Measurements from ENCODE around the gene EHD1.

The EHD1 gene

DNA sequence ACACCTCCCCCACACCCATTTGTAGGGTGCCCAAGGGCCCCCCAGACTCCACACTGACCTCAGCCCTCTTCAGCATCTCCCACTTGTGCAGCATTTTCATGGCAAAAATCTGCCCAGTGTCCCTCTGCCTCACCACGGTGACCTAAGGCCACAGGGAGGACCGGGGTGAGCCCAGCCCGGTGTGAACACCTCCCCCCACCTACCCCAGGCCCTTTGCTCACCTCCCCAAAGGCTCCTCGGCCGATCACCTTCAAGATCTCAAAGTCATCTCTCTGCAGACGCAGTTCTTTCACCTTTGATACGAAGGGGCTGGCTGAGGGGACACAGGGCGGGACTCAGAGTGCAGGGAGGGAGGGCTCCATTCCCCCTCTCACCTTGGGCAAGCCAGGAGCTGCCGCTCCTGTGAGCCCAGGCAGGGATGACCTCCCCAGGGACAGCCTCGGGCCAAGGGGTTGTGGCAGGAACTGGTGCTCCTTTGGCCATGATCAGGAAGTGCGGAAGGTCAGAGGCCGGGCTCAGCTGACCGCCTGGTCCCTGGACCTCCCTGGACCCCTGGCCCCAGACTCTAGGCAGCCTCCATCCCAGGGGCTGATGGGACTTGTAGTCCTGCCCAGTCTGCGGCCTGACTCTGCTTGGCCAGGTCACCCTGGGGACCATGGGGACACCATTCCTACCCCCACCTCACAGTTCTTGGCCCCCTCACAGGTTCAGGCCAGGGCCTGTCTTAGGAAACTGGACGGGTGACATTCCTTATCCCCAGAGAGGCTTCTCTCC is 36.6 kb downstream of the EHD1 start:
- DNase-seq: no peak

DNA sequence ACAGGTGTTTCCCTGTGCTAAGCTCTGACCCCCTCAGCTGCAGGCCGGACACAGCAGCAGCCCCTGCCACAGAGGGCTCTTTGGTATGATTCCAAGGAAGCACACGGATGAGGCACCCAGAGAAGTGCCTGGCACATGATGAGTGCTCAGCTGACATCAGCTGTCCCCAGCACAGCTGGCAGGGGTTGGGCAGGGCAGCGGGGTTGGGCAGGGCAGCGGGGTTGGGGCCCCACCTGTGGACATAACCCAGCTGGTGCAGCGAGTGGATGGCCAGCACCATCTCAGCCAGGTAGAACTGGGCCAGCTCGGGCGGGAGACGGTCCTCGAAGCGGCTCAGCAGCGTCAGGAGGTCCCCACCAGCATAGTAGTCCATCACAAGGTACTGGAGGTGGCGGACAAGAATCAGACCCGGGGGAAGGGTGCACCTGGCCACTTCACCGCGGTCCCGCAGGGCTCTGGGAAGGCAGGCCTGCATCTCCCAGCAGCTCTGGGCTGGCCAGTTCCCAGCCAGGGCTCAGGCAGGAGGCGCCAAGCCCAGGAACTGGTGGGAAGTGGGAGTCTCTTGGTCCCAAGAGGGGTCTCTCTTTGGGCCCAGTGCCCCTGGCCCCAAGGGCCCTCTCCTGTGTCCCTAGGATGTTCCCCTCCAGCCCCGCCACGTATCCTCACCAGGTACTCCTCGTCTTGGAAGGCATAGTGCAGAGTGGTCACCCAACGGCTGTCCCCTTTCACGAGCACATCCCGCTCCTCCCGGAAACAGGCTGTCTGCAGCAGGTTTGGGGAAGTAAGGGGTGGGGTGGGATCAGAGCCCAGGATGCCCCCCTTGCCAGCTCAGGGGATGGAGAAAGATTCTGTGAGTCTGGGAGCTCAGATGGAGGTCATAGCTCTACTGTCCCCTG is 38.3 kb downstream of the EHD1 start:
- no peak for DNase-seq

DNA sequence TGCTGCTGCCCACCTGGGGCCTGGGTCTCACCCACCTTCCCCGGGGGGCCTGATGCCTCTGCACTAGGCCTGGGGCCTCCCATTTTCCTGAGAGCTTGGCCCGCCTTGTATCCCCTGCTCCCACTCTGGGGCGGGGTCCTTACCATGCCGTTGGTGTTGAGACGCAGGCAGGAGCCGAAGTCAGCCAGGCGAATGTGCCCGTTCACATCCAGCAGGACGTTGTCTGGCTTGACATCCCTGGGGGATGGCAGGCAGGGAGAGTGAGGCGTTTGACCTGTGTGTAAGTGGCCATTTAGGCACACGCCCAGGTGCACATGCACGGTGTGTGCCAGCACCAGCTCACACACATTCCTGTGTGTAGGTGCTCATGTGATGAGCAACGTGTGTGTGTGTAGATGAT is 39.1 kb downstream of the EHD1 start:
- no peak for DNase-seq

DNA sequence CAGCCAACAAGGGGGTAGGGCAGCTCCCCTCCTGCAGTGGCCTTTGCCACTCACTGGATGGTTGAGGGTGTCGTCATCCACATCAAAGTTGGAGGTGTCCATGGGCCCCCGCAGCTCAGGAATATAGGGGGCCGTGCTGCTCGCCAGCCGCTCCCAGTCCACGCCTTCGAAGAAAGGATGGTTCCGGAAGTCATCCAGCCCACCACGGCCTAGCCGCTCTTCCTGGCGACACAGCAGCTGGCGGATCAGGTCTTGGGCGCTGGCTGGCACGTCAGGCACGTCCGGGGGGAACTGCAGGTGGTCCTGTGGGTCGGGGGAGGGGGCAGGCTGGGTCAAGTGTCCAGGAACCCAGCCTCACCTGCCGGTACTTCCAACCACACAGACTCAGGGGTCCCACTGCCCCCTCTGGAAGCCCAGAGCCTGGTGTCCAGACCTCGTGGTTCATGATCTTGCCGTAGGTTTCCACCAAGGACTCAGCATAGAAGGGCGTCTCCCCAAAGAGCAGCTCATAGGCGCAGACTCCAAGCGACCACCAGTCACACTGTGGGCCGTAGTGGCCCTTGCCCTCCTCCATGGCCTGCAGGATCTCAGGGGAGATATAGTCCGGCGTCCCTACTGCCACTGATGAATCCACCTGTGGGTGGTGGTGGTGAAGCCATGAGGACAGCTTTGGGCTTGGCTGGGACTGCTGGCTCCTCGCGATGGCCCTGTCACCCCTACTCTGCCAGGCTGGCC is 39.7 kb downstream of the EHD1 start:
- no peak for DNase-seq

DNA sequence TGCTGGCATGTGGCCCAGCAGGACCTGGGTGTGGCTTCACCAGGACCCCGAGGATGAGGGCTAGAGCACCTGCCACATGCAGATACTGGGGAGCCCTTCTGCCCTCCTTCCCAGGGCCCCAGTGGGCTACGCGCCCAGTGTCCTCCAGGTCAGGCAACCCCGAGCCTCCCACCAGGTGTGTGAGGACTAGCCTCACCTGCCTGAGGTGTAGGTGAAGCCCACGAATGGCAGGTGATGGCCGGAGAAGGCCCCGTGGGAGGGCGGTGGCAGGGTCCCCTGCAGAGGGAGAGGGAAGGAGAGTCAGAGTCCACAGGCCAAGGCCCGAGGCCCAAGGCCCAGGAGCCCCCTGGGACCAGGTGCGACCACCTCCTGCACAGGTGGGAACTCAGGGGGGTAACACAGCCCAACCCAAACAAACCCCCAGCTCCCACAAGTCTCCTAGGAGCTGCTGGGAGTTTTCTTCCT is 40.5 kb downstream of the EHD1 start:
- no peak for DNase-seq

DNA sequence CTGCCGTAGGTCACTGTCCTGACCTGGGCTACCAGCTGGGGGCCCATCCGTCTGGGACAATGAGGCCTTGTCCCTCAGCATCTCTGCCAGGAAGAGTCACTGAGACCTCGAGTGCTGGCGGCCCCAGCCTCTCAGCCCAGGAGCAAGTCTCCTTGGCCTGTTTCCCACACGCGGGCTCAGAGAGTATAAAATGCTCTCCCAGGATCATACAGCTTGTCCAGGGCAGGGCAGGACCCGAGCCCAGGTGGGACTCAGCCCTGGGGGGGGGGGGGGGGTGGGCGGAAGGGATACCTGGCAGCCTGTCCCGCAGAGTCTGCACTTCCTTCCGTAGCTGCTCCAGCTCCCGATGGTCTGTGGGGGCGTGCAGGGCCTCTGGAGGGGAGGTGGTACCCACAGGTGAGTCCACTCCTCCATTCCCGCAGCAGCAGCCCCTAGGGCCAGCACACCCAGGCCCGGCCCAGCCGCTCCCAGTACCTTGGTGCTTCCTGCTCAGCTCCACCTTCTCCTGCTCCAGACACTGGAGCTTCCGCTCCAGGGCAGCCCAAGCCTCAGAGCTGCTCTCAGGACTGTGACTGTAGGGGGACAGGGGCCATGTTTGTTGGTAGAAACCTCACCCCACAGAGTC is 41.9 kb downstream of the EHD1 start:
- no peak for DNase-seq

DNA sequence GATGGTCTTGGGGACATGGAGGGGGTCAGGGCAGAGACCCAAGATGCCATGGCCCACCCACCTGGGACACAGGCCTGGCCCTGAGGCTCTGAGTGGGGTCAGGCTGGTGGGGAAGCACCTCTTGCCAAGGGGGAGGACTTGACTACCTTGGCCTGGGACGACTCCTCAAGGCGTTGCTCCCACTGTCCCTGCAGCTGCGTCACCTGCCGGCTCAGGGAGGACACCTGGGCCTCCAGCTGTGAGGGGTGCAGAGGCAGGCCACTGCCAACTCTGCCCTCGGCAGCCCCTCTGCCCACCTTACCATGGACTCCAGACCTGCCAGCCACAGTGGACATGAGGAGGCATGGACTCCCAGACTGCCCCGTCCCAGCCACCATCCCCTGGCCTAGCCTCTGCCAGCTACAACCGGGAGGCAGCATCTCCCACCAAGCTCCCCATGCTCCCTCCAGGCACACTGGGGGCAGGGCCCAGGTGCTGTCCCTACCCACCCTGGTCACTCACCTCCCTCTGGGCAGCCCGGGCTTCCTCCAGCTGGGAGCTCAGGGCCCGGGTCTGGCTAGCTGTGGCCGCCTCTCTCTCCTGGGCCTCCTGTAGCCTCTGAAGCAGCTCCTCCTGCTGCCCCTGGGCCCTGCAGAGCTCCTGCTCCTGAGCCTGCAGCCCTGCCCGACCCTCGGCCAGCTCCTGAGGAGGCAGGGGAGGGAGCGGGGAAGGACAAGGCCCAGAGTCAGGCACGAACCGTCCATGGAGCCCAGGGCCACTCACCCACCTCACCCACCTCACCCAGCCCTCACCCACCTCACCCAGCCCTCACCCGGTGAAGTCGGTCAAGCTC is 42.6 kb downstream of the EHD1 start:
- no peak for DNase-seq

DNA sequence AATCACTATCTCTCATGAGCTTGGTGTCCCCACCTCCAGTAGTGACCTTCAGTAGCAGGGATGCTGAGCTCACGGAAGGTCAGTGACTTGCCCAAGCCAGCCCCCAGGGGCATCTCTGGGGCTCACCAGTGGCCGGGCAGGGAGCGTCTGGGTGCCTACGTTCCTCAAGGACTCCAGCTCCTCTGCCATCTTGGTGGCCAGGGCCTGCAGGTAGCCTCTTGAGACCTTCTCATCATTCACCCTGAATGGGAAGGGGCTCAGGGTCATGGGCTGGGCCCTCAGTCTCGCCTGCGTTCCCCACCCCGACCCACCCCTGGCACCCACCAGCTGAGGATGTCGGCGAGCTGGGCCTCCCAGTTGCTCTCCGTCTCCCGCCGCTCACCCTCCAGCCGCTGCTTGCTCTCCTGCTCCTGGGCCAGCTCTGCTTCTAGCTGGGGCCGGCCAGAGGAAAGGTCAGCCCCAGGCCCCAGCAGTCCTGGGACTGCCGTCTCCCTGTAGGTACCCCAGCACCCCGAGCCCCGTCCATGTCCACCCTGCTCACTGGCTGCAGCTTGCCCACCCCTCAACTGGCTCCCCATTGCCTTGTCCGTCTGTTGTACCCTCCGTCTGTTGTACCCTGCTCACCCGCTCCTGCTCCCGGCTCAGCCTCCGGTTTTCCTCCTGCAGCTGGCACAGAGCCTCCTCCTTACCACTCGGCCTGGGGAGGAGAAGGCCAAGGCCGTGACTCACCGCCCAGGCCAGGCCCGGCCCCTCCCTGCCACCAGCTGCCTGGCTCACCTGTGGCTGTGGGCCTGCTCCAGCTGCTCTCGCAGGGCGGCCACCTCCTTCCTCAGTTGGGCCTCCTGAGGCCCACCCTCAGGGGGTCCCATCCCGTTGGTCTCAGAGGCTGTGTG is 43.5 kb downstream of the EHD1 start:
- DNase-seq: no peak

DNA sequence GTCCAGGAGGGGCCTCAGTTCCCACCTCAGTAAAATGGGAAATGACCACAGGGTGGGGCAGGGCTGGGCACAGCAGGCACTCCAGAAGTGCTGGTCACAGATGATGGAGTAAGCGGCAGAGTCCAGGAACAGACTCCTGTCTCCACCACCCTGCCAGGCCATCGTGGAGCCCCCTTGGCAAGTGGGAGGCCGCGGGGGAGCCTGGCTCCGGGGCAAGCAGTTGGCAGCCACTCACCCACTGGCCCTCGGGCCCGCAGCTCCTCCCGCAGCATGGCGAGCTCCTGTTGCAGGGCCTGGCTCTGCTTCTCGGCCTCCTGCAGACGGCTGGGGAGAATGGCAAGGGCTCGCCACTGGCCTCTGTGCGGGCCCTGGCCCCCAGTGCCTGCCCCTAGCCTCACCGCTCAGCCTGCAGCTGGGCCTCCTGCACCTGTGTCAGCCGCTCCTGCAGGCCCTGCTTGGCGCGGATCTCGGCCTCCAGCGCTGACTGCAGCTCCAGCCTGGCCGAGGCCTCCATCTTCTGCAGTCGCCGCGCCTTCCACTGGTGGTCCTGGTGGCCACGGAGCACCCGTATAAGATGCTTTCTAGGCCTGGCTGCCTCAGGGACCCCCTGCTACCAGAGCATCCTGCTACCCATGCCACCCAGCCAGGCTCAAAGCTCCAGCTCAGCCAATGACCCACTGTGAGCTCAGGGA is 44.2 kb downstream of the EHD1 start:
- no peak for DNase-seq

DNA sequence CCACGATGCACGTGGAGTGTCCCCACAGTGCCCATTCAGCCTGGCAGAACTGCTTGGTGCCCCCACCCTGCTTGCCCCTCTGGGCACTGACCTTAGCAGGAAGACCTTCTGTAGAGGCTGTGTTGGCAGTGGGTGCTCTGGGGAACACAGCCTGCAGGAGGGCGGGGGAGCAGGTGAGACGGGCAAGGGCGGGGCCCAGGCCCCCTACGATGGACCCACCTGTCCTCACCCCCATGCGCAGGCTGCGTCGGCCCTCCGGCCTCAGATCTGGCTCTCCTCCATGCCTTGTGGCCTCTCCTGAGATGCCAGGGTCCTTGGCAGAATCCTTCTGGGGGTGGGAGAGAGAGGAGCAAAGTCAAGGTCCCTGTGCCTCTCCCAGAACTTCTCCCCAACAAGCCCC is 44.9 kb downstream of the EHD1 start:
- no peak for DNase-seq

DNA sequence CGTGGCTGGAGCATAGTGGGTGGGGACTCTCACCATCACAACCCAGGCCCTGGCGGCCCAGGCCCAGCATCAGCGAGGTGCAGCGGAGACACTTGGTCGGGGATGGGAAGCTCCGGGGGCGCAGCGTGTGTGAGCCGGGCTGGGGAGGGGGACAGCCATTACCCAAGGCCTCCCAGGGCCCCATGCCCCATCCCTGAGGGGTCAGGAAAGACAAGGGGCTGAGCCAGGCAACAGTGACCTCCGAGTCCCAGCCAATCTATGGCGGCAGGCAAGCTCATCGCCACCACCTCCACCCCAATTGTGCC is 45.3 kb downstream of the EHD1 start:
- DNase-seq: no peak

DNA sequence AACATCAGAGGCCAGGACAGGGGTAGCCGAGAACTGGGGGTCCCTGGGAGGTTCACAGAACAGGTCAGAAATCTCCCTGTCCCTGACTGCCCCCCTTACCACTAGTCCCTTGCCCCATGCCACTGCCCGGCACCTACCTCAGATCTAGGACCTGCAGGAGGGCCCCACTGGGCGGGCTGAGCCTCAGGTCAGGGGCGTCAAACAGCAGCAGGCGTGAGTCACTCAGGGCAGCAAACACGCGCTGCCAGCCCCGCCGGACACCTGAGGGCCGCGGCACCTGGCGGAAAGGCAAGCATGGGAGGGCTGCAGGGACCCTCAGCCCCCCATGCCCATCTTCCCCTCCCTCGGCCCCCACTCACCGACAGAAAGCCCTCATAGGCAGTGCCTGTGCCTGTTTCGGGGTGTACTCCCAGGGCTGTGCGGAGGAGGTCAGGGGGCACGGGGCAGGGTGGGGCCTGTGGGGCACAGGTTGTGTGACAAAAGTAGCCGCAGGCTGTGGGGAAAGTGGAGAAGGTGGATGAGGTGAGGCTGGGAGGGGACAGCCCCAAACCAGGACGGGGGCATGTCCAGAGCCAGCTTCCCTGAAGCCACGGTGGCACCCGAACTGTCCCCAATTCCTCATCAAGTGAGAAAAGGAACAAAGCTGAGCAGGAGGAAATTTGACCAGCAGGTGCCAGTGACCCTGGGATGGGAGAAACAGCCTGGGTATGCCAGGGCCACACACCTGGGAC is 45.8 kb downstream of the EHD1 start:
- no peak for DNase-seq

DNA sequence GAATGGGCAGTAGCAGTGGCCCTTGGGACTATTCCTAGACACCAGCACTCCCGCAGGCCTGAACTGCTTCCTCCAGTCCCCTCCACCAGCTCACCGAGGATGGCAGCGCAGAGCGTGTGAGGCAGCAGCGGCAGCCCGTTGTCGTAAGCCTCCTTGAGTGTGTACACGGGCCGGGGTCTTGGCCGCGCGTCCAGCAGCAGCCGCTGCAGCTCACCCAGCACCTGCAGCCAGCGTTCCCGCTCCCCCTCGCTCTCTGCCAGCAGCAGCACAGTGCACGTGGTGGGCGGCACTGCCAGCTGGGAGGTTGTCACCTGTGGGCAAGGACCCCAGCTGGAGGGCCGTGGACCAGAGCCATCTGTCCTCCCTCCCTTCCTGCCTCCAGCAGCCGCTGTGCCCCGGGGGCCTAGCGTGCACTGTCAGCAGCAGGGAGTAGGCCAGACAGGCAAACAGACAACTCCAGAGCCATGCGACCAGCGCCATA is 47.0 kb downstream of the EHD1 start:
- no peak for DNase-seq

DNA sequence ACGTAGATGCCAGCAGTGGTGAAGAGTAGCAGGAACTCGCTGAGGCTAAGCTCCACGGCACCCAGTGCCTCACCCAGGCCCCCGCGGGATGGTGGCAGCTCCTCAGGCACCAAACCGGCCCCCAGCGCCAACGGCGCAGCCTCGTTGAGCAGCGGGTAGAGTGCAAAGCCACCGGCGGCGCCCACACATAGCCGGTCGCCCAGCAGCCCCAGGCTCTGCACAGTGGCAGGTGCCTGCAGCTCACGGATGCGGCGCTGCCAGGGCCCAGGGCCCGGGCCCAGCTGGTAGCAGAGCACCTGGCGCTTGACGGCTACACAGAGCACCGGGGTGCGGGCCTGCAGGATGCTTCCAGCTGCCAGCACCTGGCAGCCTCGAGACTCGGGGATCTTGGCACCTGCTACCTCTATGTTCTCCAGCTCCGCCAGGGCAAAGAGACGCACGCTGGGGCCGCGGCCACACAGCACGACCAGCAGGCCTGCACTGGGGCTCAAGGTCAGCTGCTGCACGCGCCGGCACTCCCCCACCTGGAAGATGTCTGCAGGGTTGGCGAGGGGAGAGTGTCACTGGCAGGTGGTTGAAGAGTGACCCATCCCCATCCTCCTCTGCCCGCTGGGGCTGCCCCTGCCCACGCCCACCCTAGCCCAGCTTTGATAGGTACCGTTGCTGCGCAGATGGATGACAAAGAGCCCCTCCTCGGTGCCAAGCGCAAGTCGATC is 48.7 kb downstream of the EHD1 start:
- no peak for DNase-seq

DNA sequence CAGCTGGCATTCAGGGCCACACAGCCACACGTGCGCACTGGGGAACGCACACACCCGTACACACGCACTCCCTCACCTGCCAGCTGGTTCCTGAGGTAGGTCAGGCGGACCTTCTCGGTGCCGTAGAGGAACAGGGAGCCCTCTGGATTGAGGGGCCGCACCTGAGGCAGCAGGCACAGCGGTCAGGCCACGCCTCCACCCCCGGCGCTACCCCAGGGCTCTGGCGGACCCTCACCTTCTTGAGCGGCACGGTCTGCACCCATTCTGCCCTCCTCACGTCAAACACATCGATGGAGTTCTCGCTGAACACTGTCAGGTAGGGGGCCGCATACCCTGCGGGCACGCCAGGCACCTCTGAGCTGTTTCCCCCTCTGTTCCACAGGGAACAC is 51.0 kb downstream of the EHD1 start:
- no peak for DNase-seq

DNA sequence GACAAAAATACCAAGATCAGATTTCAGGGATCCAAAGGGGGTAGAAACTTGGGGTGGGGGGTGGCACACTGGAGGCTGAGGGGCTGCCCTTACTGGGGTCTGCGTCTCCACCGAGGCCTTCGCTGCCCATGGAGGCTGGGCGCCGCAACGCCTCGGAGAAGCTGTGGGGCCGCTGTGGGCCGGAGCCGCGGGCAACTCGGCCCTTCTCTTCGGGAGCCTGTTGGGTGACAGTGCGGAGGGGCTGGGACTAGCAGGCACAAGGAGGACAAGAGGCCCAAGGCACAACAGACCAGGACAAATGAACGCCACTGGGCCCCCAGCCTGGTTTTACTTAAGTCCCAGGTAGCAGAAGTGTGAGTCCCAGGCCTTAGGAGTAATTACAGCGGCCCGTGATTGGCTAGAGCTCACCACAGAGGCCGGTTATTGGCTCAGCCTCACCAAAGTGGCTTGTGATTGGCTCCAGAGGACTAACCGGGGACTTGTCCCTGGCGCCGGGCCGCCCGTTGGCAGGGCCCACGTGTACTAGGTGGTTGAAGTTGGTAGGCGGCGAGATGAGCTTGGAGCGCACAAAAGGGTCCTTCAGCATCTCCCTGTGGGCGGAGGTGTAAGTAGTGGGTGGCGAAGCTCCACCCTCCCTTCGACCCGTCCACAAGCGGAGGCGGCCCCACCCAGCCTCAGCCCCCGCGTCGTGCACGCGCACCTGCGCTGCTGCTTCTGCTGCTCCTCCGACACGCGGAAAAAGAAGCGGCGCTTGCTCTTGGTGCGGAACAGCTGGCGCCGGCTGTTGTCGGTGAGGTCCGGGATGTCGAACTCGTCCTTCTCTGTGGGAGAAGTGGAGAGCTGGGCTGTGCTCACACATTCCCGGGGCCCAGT is 51.6 kb downstream of the EHD1 start:
- DNase-seq: no peak

DNA sequence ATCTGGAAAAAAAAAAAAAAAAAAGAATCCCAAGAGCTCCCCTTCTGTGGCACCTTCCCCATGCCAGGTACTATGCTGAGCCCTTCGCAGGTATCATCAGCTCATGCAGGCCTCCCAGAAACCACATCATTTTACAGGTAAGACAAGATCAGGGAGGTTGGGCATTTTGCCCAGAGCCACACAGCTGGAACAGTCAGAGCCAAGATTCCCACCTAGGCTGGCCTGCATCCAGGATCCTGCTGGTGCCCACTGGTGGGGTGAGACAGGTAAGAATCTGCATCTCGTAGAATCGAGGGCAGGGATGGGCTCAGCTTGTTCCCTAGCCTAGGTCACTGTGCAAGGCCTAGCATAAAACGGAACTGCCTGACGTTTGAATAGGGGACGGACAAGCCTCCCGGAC is 52.4 kb downstream of the EHD1 start:
- DNase-seq: no peak

DNA sequence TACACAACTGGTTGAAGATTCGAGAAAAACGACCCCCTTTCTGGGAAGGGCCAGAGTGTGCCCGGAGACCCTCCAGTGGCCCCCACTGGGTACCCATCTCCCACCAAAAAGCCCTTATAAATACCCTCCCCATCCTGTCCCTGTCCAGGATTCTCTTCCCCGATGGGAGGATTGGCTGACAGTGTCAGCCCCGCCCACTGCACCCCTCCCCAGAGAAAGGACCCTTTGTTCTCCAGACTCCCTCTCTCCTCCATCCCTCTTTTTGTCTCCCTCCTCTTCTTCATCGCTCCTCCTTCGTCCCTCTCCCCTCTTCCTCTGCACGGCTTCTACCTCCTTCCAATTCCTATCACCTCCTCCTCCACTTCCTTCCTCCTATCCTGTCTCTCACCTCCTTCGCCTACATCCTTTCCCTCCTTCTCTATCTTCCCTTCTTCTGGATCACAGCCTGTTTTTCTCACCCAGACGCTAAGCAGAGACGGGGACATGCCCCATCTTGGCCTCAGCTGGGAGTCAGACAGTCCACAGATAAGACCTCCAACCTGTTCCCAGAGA is 54.8 kb downstream of the EHD1 start:
- DNase-seq: no peak
